Ovary (tissue), 9 donors: Measurements from ENCODE around the gene ROBO1. TPM values are rescaled to one million over a fixed set of nuclear protein-coding genes. Genes with fewer than 3 reads are reported as not detected.
"Not testable (repeated sequence)": the region's sequence is repeated elsewhere in the genome, so short reads cannot be mapped to it uniquely, and the experiment has no call there.

ENCODE experiments used
- DNase-seq, 5 donors: peaks; one replicate each; pipeline ENCODE4 v3.0.0-alpha.2; 2019 to 2020
- H3K27ac ChIP-seq, 2 donors: fragments of 200-600 bp; one replicate each; pipeline versions ENCODE4 v1.5.1 to v1.8.0; 2019 to 2022
- H3K27me3 ChIP-seq: fragments of 200-600 bp; one replicate; pipeline ENCODE4 v1.8.0; 2022
- H3K36me3 ChIP-seq: fragments of 200-600 bp; sonication (generic); one replicate; pipeline ENCODE4 v1.5.1; 2019
- H3K4me1 ChIP-seq: one replicate; pipeline ENCODE4 v1.8.1; 2013; ENCODE audit warnings: mild to moderate bottlenecking, moderate library complexity; ENCODE audit not compliant: insufficient read depth
- H3K4me3 ChIP-seq: fragments of 200-600 bp; sonication (generic); one replicate; pipeline ENCODE4 v1.5.1; 2017
- H3K9me3 ChIP-seq, 2 donors: fragments of 200-600 bp in 1 of 2; sonication (generic) in 1 of 2; one replicate each; pipeline versions ENCODE4 v1.5.1 to v1.8.1; 2013 to 2019; ENCODE audit warnings: mild to moderate bottlenecking in 1 of 2, moderate library complexity in 1 of 2
- CTCF ChIP-seq, 3 donors: fragments of 450-650 bp in 2 of 3; fragments of 200-600 bp in 1 of 3; IDR thresholded peaks; one replicate each; pipeline versions ENCODE4 v1.5.1 to v1.8.0; 2016 to 2022; ENCODE audit warnings: antibody characterized with exemption in 3 of 3, mild to moderate bottlenecking in 1 of 3
- EP300 ChIP-seq: sonication (generic); formaldehyde crosslinking; IDR thresholded peaks from one replicate; pipeline ENCODE4 v1.6.1; 2017; ENCODE audit warnings: antibody characterized with exemption
- POLR2A ChIP-seq: fragments of 450-650 bp; IDR thresholded peaks from one replicate; pipeline ENCODE4 v1.6.1; 2017; ENCODE audit warnings: antibody characterized with exemption, mild to moderate bottlenecking, moderate library complexity
- WGBS, 3 donors: extraction: QIAGEN DNeasy Blood & Tissue Kit in 1 of 3; methylation state at CpG; one replicate each; pipeline versions ENCODE4 v1.1.5 to v1.1.7; 2013 to 2017; 5-methylcytosine and 5-hydroxymethylcytosine counted together
- intact Hi-C, 4 donors: fragments of 100-400 bp; cut with DNase I; formaldehyde crosslinking; loops; one replicate each; pipeline versions ENCODE4 v1.11.0 to v1.15.1; 2022 to 2023
- polyA plus RNA-seq, 2 donors: library from polyadenylated mRNA; stranded (reverse); fragments of 200-250 nt in 1 of 2; fragments of 350-450 nt in 1 of 2; fragmentation: Illumina TruSeq in 1 of 2; extraction: RNeasy Lipid Tissue Mini Kit (QIAGEN cat#74804) in 1 of 2; gene quantifications; one replicate each; pipeline ENCODE4 v1.2.3, GENCODE V29; 2013 to 2014
- total RNA-seq, 7 donors: library from RNA; depleted of rRNA in 2 of 7; stranded (reverse); fragments of >200 nt in 2 of 7; fragmentation: NEBNext Ultra II Directional in 3 of 7; extraction: Animal tissue kit (Norgen Biotek cat#: 25700) in 3 of 7; gene quantifications; one replicate each; pipeline versions ENCODE4 v1.1.0 to v1.2.4, GENCODE V29; 2016 to 2023
- donor health status: DM: no; HTN: no; CAD: no; lungs with moderate emphysema.
- donor health status: DM: no; HTN: no; CAD: no.
- donor health status: Bipolar disorder and iron deficiency.
- donor health status: DM: yes; HTN: yes; CAD: no.
- donor health status: DM: no; HTN: no; CAD: no.
- donor health status: DM: yes; HTN: yes; CAD: no.

Gene ROBO1
- total and polyA plus RNA-seq, 9 donors: 17.2 to 49.5 (median 29.0) TPM

GRCh38 chr3:79339846-79340245 lies 428.0 kb downstream of the ROBO1 start:
- Histone ChIP-seq H3K4me1 (no peaks in the 10 kb centered on the region), H3K27me3 (no peaks in the 10 kb centered on the region), H3K4me3 (no peak overlapping the region), H3K27ac (no peak overlapping the region), H3K36me3 (no peaks in the 10 kb centered on the region), H3K9me3 (no peaks in the 10 kb centered on the region)
- TF ChIP-seq CTCF (IDR thresholded peaks at IDR 0.05) (no peak), POLR2A (no peak), EP300 (no peak)
- WGBS, 3 donors: 89 to 95% (median 93%) methylated on average over 3 of the region's 3 CpGs
- intact Hi-C loops: loop anchor here in 1 of 4 donors (5.0 kb wide), 1 partner anchor 132 kb away; no protein-coding TSS in a partner anchor
- no peak for DNase-seq

- TF ChIP-seq EP300 (no peak), CTCF (IDR thresholded peaks at IDR 0.05) (no peak), POLR2A (no peak)
- no peak for DNase-seq
- no peaks in the 10 kb centered on the region for H3K4me1 ChIP-seq
- no peaks in the 10 kb centered on the region for H3K27me3 ChIP-seq
- no peaks in the 10 kb centered on the region for H3K36me3 ChIP-seq
- no peak overlapping the region for H3K4me3 ChIP-seq
- intact Hi-C loops: no loop called here
- no peaks in the 10 kb centered on the region for H3K9me3 ChIP-seq
- H3K27ac ChIP-seq: no peak overlapping the region
These were observed 430.0 kb downstream of the ROBO1 start for GRCh38 chr3:79337798-79338197.

- Histone ChIP-seq H3K4me1 (no peaks in the 10 kb centered on the region), H3K9me3 (no peaks in the 10 kb centered on the region), H3K4me3 (no peak overlapping the region), H3K27me3 (no peaks in the 10 kb centered on the region), H3K27ac (no peak overlapping the region), H3K36me3 (no peaks in the 10 kb centered on the region)
- intact Hi-C loops: no loop called here
- TF ChIP-seq POLR2A: no peak
- no peak for TF ChIP-seq EP300
- no peak for TF ChIP-seq CTCF (IDR thresholded peaks at IDR 0.05)
- DNase-seq: no peak
- WGBS, 3 donors: 39 to 59% (median 47%) methylated on average over 2 of the region's 2 CpGs
These were observed 438.6 kb downstream of the ROBO1 start for GRCh38 chr3:79329154-79329553.

- no peaks in the 10 kb centered on the region for H3K9me3 ChIP-seq
- no peak for TF ChIP-seq EP300
- H3K4me3 ChIP-seq: no peak overlapping the region
- no peak for DNase-seq
- no peak overlapping the region for H3K27ac ChIP-seq
- no peaks in the 10 kb centered on the region for H3K36me3 ChIP-seq
- 90 to 93% (median 91%) methylated on average over 3 of the region's 3 CpGs for WGBS, 3 donors
- no peaks in the 10 kb centered on the region for H3K27me3 ChIP-seq
- no peaks in the 10 kb centered on the region for H3K4me1 ChIP-seq
- intact Hi-C loops: no loop called here
These were observed 441.2 kb downstream of the ROBO1 start for GRCh38 chr3:79326642-79327041.

- H3K4me1 ChIP-seq, DNase-seq, H3K4me3 ChIP-seq, H3K9me3 ChIP-seq, intact Hi-C loops, H3K27ac ChIP-seq, H3K27me3 ChIP-seq, H3K36me3 ChIP-seq: not testable (repeated sequence)
- WGBS, 3 donors: 81 to 88% (median 83%) methylated on average over 15 of the region's 15 CpGs
These were observed 441.9 kb downstream of the ROBO1 start for GRCh38 chr3:79325833-79326383.
